Stomach (tissue), 9 donors: ENCODE measurements around the gene ADCY7. TPM values are rescaled to one million over a fixed set of nuclear protein-coding genes. Genes with fewer than 3 reads are reported as not detected.
A peak's percentile ranks its signal among the peaks of the same experiment; 100 is the strongest.

Experiments
- DNase-seq, 2 donors: peaks; one replicate each; pipeline versions ENCODE4 v3.0.0 to v3.0.0-alpha.2; 2013 to 2019
- H3K27ac ChIP-seq, 5 donors: fragments of 200-600 bp in 4 of 5; sonication (generic) in 4 of 5; one replicate each; pipeline ENCODE4 v1.5.1; 2013 to 2019; ENCODE audit warnings: mild to moderate bottlenecking in 1 of 5, moderate library complexity in 1 of 5
- H3K27me3 ChIP-seq, 3 donors: fragments of 200-600 bp; sonication (generic); one replicate each; pipeline ENCODE4 v1.5.1; 2017 to 2019; ENCODE audit warnings: mixed run types in 1 of 3
- H3K36me3 ChIP-seq, 4 donors: fragments of 200-600 bp; sonication (generic); 1 replicate in 3 of 4; 2 replicates in 1 of 4; pipeline ENCODE4 v1.5.1; 2016 to 2019
- H3K4me1 ChIP-seq, 4 donors: fragments of 200-600 bp; sonication (generic); one replicate each; pipeline ENCODE4 v1.5.1; 2016 to 2019
- H3K4me3 ChIP-seq, 4 donors: fragments of 200-600 bp; sonication (generic) in 3 of 4; one replicate each; pipeline ENCODE4 v1.5.1; 2016 to 2019; ENCODE audit warnings: mild to moderate bottlenecking in 1 of 4
- H3K9me3 ChIP-seq, 4 donors: fragments of 200-600 bp; sonication (generic); one replicate each; pipeline ENCODE4 v1.5.1; 2016 to 2019
- CTCF ChIP-seq, 7 experiments: fragments of 450-650 bp in 4 of 7; fragments of 200-600 bp in 3 of 7; sonication (generic) in 3 of 7; IDR thresholded peaks; one replicate each; pipeline ENCODE4 v1.5.1; 2016 to 2019; ENCODE audit warnings: antibody characterized with exemption in 7 of 7, control low read depth in 2 of 7, mild to moderate bottlenecking in 1 of 7
- EP300 ChIP-seq: sonication (generic); formaldehyde crosslinking; IDR thresholded peaks from one replicate; pipeline ENCODE4 v1.6.1; 2017; ENCODE audit warnings: antibody characterized with exemption
- POLR2A ChIP-seq, 4 donors: fragments of 450-650 bp; IDR thresholded peaks; one replicate each; pipeline ENCODE4 v1.6.1; 2016; ENCODE audit warnings: antibody characterized with exemption in 4 of 4, control low read depth in 2 of 4, mild to moderate bottlenecking in 1 of 4, moderate library complexity in 1 of 4
- POLR2AphosphoS5 ChIP-seq, 3 donors: sonication (generic); formaldehyde crosslinking; IDR thresholded peaks; one replicate each; pipeline ENCODE4 v1.6.1; 2016; ENCODE audit warnings: antibody characterized with exemption in 3 of 3
- WGBS, 5 donors: extraction: QIAGEN DNeasy Blood & Tissue Kit in 3 of 5; methylation state at CpG; one replicate each; pipeline versions ENCODE4 v1.1.5 to v1.1.7; 2013 to 2018; 5-methylcytosine and 5-hydroxymethylcytosine counted together
- intact Hi-C: fragments of 100-400 bp; cut with DNase I; formaldehyde crosslinking; loops from one replicate; pipeline ENCODE4 v1.15.1; 2023; ENCODE audit warnings: low total_unique reads
- polyA plus RNA-seq, 3 donors: library from polyadenylated mRNA; stranded (reverse); fragments of 200-250 nt; gene quantifications; one replicate each; pipeline ENCODE4 v1.2.3, GENCODE V29; 2013
- total RNA-seq, 5 donors: library from RNA; depleted of rRNA; stranded (reverse); fragments of >200 nt; gene quantifications; one replicate each; pipeline versions ENCODE4 v1.1.0 to v1.2.3, GENCODE V29; 2014 to 2016
- donor health status: healthy with polysubstance abuse.
- donor health status: Bipolar disorder and iron deficiency.
- donor health status: healthy.

ADCY7 gene
- total and polyA plus RNA-seq, 8 donors, result 0.76 to 216 (median 16.5) TPM

- Histone ChIP-seq H3K27me3 (no peaks in the 10 kb centered on the region), H3K36me3 (no peaks in the 10 kb centered on the region), H3K4me3 (no peak overlapping the region), H3K27ac (no peak overlapping the region), H3K9me3 (no peaks in the 10 kb centered on the region), H3K4me1 (peaks cover 0 to 4% (median 2%) of the 10 kb centered on the region in 4 donors)
- intact Hi-C loops, result no loop called here
- DNase-seq, result no peak
- WGBS, 5 donors, result 83 to 90% (median 88%) methylated on average over 7 of the region's 7 CpGs
- TF ChIP-seq CTCF (IDR thresholded peaks at IDR 0.05) (no peak), POLR2A (IDR thresholded peaks at IDR 0.05) (no peak), POLR2AphosphoS5 (IDR thresholded peaks at IDR 0.05) (no peak), EP300 (no peak)
Observed at GRCh38 chr16:50254072-50254471, 12.3 kb upstream of the ADCY7 start.

GRCh38 chr16:50255538-50255937 lies 10.8 kb upstream of the ADCY7 start:
- WGBS, 5 donors, result 88 to 100% (median 89%) methylated on average over 2 of the region's 2 CpGs
- DNase-seq, result no peak
- TF ChIP-seq CTCF (IDR thresholded peaks at IDR 0.05) (no peak), POLR2AphosphoS5 (IDR thresholded peaks at IDR 0.05) (no peak), EP300 (no peak), POLR2A (IDR thresholded peaks at IDR 0.05) (no peak)

GRCh38 chr16:50256604-50257003 lies 9.7 kb upstream of the ADCY7 start:
- Histone ChIP-seq H3K27me3 (no peaks in the 10 kb centered on the region), H3K4me3 (no peak overlapping the region), H3K9me3 (no peaks in the 10 kb centered on the region), H3K27ac (no peak overlapping the region), H3K36me3 (no peaks in the 10 kb centered on the region), H3K4me1 (peaks cover 9 to 17% (median 13%) of the 10 kb centered on the region in 4 donors)
- no peak for DNase-seq
- intact Hi-C loops, result no loop called here
- 45 to 88% (median 83%) methylated on average over 1 of the region's 1 CpG for WGBS, 5 donors
- TF ChIP-seq EP300, result no peak
- TF ChIP-seq POLR2AphosphoS5 (IDR thresholded peaks at IDR 0.05), result no peak
- TF ChIP-seq CTCF (IDR thresholded peaks at IDR 0.05), result no peak
- no peak for TF ChIP-seq POLR2A (IDR thresholded peaks at IDR 0.05)

More at GRCh38 chr16:50255538-50255937, 10.8 kb upstream of the ADCY7 start:
- intact Hi-C loops, result no loop called here
- H3K9me3 ChIP-seq, result no peaks in the 10 kb centered on the region
- no peaks in the 10 kb centered on the region for H3K36me3 ChIP-seq
- no peak overlapping the region for H3K4me3 ChIP-seq
- no peak overlapping the region for H3K27ac ChIP-seq
- H3K4me1 ChIP-seq, result peaks cover 6 to 14% (median 11%) of the 10 kb centered on the region in 4 donors
- no peaks in the 10 kb centered on the region for H3K27me3 ChIP-seq

- WGBS, 5 donors, result 89 to 92% (median 91%) methylated on average over 9 of the region's 9 CpGs
- no peaks in the 10 kb centered on the region for H3K36me3 ChIP-seq
- H3K27me3 ChIP-seq, result no peaks in the 10 kb centered on the region
- no peak overlapping the region for H3K27ac ChIP-seq
- peak in 1 of 2 donors; percentile 5 for DNase-seq
- TF ChIP-seq CTCF (IDR thresholded peaks at IDR 0.05) (no peak), POLR2A (IDR thresholded peaks at IDR 0.05) (no peak), POLR2AphosphoS5 (IDR thresholded peaks at IDR 0.05) (no peak), EP300 (no peak)
- intact Hi-C loops, result no loop called here
- no peaks in the 10 kb centered on the region for H3K9me3 ChIP-seq
- no peak overlapping the region for H3K4me3 ChIP-seq
- peaks cover 14 to 28% (median 19%) of the 10 kb centered on the region in 4 donors for H3K4me1 ChIP-seq
Observed at GRCh38 chr16:50257876-50258275, 8.5 kb upstream of the ADCY7 start.
